ENCODE data around the gene NIM1K.

GRCh38 chr5:43221502-43221901 lies 29.5 kb downstream of the NIM1K start:
- no peak for TF ChIP-seq CTCF (IDR thresholded peaks at IDR 0.05)
- TF ChIP-seq POLR2A (IDR thresholded peaks at IDR 0.05), result no peak
